Panc1 (cell line): ENCODE data around the gene AHI1. TPM values are rescaled to one million over a fixed set of nuclear protein-coding genes. Genes with fewer than 3 reads are reported as not detected.

ENCODE experiments used
- ATAC-seq: fragments of 200-7000 bp; cut with Tn5 transposase; 2 replicates; pipeline ENCODE4 v1.9.1; 2020; ENCODE audit warnings: mild to moderate bottlenecking, moderate library complexity
- BruUV-seq: library from RNA; stranded (reverse); fragments of 400-500 nt; replicated peaks from 2 replicates; lab custom pipeline; 2021; lab: Mats Ljungman, UMichigan
- CTCF ChIA-PET: fragments of 300-600 bp; sonication (Branson Sonifier 250); formaldehyde crosslinking; loops from one replicate; lab custom pipeline; 2022; ENCODE audit warnings: antibody characterized with exemption; lab: Charles Lee
- POLR2A ChIA-PET: fragments of 300-600 bp; sonication (Branson Sonifier 250); formaldehyde crosslinking; loops from one replicate; lab custom pipeline; 2022; ENCODE audit warnings: antibody characterized with exemption; lab: Charles Lee
- DNase-seq: peaks from one replicate; pipeline ENCODE4 v3.0.0-alpha.2; 2010; ENCODE audit warnings: low read depth, low spot score
- H3K27ac ChIP-seq: 2 replicates; pipeline ENCODE4 v1.5.1; 2011; ENCODE audit warnings: mild to moderate bottlenecking, low read length, inconsistent platforms
- H3K27me3 ChIP-seq: fragments of 200-500 bp; sonication (Bioruptor generic); 2 replicates; pipeline ENCODE4 v1.6.0; 2014; ENCODE audit warnings: low read length, inconsistent platforms; ENCODE audit not compliant: control insufficient read depth, insufficient read depth
- H3K36me3 ChIP-seq: fragments of 200-500 bp; sonication (Bioruptor generic); 2 replicates; pipeline ENCODE4 v1.5.1; 2014; ENCODE audit warnings: inconsistent platforms, mild to moderate bottlenecking, low read length, moderate library complexity; ENCODE audit not compliant: control insufficient read depth, insufficient read depth
- H3K4me1 ChIP-seq: 2 replicates; pipeline ENCODE4 v1.5.1; 2011; ENCODE audit warnings: inconsistent platforms, mild to moderate bottlenecking, low read length, moderate library complexity; ENCODE audit not compliant: control insufficient read depth, insufficient read depth
- H3K4me3 ChIP-seq, 2 experiments: 2 replicates each; pipeline ENCODE4 v1.5.1; 2011 to 2012; ENCODE audit warnings: low read depth in 2 of 2, low read length in 2 of 2, mild to moderate bottlenecking in 2 of 2, inconsistent platforms in 1 of 2, moderate library complexity in 1 of 2
- H3K9me3 ChIP-seq: fragments of 200-500 bp; sonication (Bioruptor generic); 2 replicates; pipeline ENCODE4 v1.5.1; 2014; ENCODE audit warnings: low read depth, mild to moderate bottlenecking, inconsistent platforms, low read length, moderate library complexity; ENCODE audit not compliant: control insufficient read depth, insufficient read depth
- POLR2AphosphoS5 ChIP-seq: IDR thresholded peaks from 2 replicates; pipeline ENCODE4 v1.6.1; 2012; ENCODE audit warnings: mild to moderate bottlenecking, low read depth, low read length, moderate library complexity
- SIN3A ChIP-seq: IDR thresholded peaks from 2 replicates; pipeline ENCODE4 v1.6.1; 2012; ENCODE audit warnings: low read depth, mild to moderate bottlenecking, low read length, moderate library complexity, borderline replicate concordance; ENCODE audit not compliant: insufficient read depth
- TCF7L2 ChIP-seq: IDR thresholded peaks from 2 replicates; pipeline ENCODE4 v1.6.1; 2011; ENCODE audit warnings: mild to moderate bottlenecking, low read depth, low read length, inconsistent platforms
- in situ Hi-C: cut with HindIII; loops from 2 replicates; pipeline ENCODE4 v1.10.0; 2016; ENCODE audit warnings: low sequenced_read_pairs, low pct_unique_long_range_greater_than_20kb
- intact Hi-C: fragments of 100-400 bp; cut with micrococcal nuclease; formaldehyde crosslinking; loops from one replicate; pipeline ENCODE4 v1.10.0; 2022; ENCODE audit not compliant: unreplicated experiment
- total RNA-seq: library from RNA; stranded (reverse); gene quantifications from one replicate; pipeline ENCODE4 v1.2.1, GENCODE V29; 2021; ENCODE audit not compliant: unreplicated experiment
- TF ChIP-seq, protein P1 (sequence below): fragments of 450-650 bp; IDR thresholded peaks from 2 replicates; pipeline ENCODE4 v1.5.1; 2017; ENCODE audit warnings: mild to moderate bottlenecking
- TF ChIP-seq, protein P2 (sequence below), 2 experiments: IDR thresholded peaks; 2 replicates each; pipeline ENCODE4 v1.6.1; 2011 to 2012; ENCODE audit warnings: low read depth in 2 of 2, control low read depth in 1 of 2, low read length in 1 of 2, mild to moderate bottlenecking in 1 of 2, moderate library complexity in 1 of 2; ENCODE audit not compliant: insufficient read depth in 1 of 2

The AHI1 gene
- total RNA-seq, 1 experiment from 2014 or later: 22.3 TPM

DNA sequence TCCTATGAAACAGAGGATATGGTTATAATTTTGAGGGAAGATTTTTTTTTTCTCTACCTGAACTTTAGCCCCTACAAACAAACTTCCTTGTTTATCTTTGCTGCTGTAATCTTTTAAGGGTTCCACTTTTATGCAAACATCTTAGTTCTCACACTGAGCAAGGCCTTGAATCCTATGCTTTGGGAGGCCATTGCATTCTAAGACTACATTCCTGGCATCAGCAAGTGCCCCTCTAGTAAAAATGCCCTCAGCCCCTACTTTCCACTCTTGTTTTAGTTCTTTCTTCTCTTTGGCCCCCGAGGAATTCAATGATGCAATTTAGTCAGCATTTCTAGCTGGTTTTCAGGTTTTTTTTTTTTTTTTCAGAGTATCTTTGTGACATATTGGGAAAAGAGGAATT is 8.1 kb upstream of the AHI1 start:
- no TSS peak for BruUV-seq
- Histone ChIP-seq H3K27ac (no peak overlapping the region), H3K9me3 (no peaks in the 10 kb centered on the region), H3K4me1 (no peaks in the 10 kb centered on the region), H3K27me3 (no peaks in the 10 kb centered on the region), H3K4me3 (no peak overlapping the region), H3K36me3 (no peaks in the 10 kb centered on the region)
- no peak for DNase-seq
- intact Hi-C loops: loop anchor here (1.0 kb wide), 1 partner anchor 721 kb away; no protein-coding TSS in a partner anchor
- ATAC-seq: no peak
- ChIA-PET CTCF (no interaction called here), POLR2A (interaction anchor here (0.6 kb wide), 1 partner anchor 784 kb away, joined by 3 read pairs; the partner anchor contains the start of gene BCLAF1)
- in situ Hi-C loops: no loop called here
- TF ChIP-seq, protein P1, sequence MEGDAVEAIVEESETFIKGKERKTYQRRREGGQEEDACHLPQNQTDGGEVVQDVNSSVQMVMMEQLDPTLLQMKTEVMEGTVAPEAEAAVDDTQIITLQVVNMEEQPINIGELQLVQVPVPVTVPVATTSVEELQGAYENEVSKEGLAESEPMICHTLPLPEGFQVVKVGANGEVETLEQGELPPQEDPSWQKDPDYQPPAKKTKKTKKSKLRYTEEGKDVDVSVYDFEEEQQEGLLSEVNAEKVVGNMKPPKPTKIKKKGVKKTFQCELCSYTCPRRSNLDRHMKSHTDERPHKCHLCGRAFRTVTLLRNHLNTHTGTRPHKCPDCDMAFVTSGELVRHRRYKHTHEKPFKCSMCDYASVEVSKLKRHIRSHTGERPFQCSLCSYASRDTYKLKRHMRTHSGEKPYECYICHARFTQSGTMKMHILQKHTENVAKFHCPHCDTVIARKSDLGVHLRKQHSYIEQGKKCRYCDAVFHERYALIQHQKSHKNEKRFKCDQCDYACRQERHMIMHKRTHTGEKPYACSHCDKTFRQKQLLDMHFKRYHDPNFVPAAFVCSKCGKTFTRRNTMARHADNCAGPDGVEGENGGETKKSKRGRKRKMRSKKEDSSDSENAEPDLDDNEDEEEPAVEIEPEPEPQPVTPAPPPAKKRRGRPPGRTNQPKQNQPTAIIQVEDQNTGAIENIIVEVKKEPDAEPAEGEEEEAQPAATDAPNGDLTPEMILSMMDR: no peak

DNA sequence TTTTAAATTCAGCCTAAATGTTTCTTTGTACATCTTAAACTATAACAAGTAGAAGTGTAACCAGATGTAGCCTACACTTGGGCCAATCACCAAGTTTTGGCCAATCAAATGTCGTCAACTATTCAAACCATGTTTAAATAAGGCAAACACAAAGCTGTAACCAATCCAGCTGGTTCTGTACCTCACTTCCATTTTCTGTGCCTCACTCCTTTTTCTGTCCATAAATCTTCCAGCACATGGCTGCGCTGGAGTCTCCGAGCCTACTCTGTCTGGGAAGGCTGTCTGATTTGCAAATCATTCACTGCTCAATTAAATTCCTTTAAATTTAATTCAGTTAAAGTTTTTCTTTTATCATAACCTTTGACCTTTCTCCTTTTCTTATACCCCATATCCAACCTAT is 7.7 kb upstream of the AHI1 start:
- DNase-seq: no peak
- Histone ChIP-seq H3K27me3 (no peaks in the 10 kb centered on the region), H3K4me3 (no peak overlapping the region), H3K4me1 (no peaks in the 10 kb centered on the region), H3K27ac (no peak overlapping the region), H3K9me3 (no peaks in the 10 kb centered on the region), H3K36me3 (no peaks in the 10 kb centered on the region)
- POLR2A ChIA-PET: interaction anchor here (0.6 kb wide), 1 partner anchor 785 kb away, joined by 3 read pairs; the partner anchor contains the start of gene BCLAF1
- CTCF ChIA-PET: no interaction called here
- TF ChIP-seq SIN3A (no peak), TCF7L2 (no peak), POLR2AphosphoS5 (no peak)
- TF ChIP-seq, protein P2, sequence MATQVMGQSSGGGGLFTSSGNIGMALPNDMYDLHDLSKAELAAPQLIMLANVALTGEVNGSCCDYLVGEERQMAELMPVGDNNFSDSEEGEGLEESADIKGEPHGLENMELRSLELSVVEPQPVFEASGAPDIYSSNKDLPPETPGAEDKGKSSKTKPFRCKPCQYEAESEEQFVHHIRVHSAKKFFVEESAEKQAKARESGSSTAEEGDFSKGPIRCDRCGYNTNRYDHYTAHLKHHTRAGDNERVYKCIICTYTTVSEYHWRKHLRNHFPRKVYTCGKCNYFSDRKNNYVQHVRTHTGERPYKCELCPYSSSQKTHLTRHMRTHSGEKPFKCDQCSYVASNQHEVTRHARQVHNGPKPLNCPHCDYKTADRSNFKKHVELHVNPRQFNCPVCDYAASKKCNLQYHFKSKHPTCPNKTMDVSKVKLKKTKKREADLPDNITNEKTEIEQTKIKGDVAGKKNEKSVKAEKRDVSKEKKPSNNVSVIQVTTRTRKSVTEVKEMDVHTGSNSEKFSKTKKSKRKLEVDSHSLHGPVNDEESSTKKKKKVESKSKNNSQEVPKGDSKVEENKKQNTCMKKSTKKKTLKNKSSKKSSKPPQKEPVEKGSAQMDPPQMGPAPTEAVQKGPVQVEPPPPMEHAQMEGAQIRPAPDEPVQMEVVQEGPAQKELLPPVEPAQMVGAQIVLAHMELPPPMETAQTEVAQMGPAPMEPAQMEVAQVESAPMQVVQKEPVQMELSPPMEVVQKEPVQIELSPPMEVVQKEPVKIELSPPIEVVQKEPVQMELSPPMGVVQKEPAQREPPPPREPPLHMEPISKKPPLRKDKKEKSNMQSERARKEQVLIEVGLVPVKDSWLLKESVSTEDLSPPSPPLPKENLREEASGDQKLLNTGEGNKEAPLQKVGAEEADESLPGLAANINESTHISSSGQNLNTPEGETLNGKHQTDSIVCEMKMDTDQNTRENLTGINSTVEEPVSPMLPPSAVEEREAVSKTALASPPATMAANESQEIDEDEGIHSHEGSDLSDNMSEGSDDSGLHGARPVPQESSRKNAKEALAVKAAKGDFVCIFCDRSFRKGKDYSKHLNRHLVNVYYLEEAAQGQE (IDR thresholded peaks at IDR 0.05; ENCODE audit: insufficient read depth in 1 of 2, low read depth in 2 of 2, low read length in 1 of 2): no peak
- TF ChIP-seq, protein P1: no peak
- BruUV-seq: no TSS peak
- in situ Hi-C loops: no loop called here
- ATAC-seq: no peak
- intact Hi-C loops: no loop called here
